ENCODE data around the gene XPO5. TPM values are rescaled to one million over a fixed set of nuclear protein-coding genes. Genes with fewer than 3 reads are reported as not detected.

XPO5 gene
- total RNA-seq, 1 experiment from 2014 or later, result 77.4 TPM

- no TSS peak for BruUV-seq (replicated peaks)
- POLR2A ChIA-PET, result no interaction called here
- H3K9me2 ChIP-seq (ENCODE audit: insufficient read depth), result no peaks in the 10 kb centered on the region
- no peak overlapping the region for H3K4me3 ChIP-seq (replicated peaks in 1 of 2; ENCODE audit: low read depth in 1 of 2, low read length in 2 of 2)
- CTCF ChIA-PET, result interaction anchor here (1.7 kb wide), 1 partner anchor 475 kb away, joined by 4 read pairs; no protein-coding TSS in a partner anchor
- H3K4me2 ChIP-seq (ENCODE audit: low read length), result no peak overlapping the region
- ATAC-seq, result no peak
- H3K9me3 ChIP-seq (ENCODE audit: control insufficient read depth in 1 of 2, insufficient read depth in 1 of 2, low read depth in 1 of 2, low read length in 2 of 2), result no peaks in the 10 kb centered on the region
- no peak overlapping the region for H2AFZ ChIP-seq (ENCODE audit: low read depth, low read length, poor library complexity, severe bottlenecking)
- RAD21 ChIA-PET (ENCODE audit: low non-redundant PET in 1 of 2, low total read pairs in 2 of 2, uncharacterized antibody in 2 of 2, unreplicated experiment in 2 of 2), result no interaction called here
- intact Hi-C loops (cut with micrococcal nuclease), result no loop called here
- no peak for TF ChIP-seq ATF3 (IDR thresholded peaks at IDR 0.05)
- TF ChIP-seq POLR2A (IDR thresholded peaks at IDR 0.05; ENCODE audit: borderline replicate concordance, extremely low read depth, insufficient read depth, insufficient read length), result no peak
- TF ChIP-seq SIN3A (IDR thresholded peaks at IDR 0.05; ENCODE audit: low read depth), result no peak
- H3K27ac ChIP-seq (ENCODE audit: low read depth, low read length), result no peak overlapping the region
- H3K79me2 ChIP-seq (ENCODE audit: insufficient read depth, low read length), result no peaks in the 10 kb centered on the region
- H3K36me3 ChIP-seq (ENCODE audit: control insufficient read depth in 1 of 2, insufficient read depth in 2 of 2, low read length in 2 of 2), result peaks cover 12 to 21% of the 10 kb centered on the region in 2 experiments
- H3K4me1 ChIP-seq (ENCODE audit: control insufficient read depth in 1 of 2, insufficient read depth in 2 of 2, low read length in 2 of 2), result peaks cover 0 to 5% of the 10 kb centered on the region in 2 experiments; a peak in 1 of 4 replicates
- no peak for DNase-seq (ENCODE audit: low read depth, low spot score)
- H3K27me3 ChIP-seq (ENCODE audit: insufficient read depth, low read length), result no peaks in the 10 kb centered on the region
- H3K9ac ChIP-seq (ENCODE audit: low read length), result no peak overlapping the region
- H4K20me1 ChIP-seq (ENCODE audit: insufficient read depth), result no peaks in the 10 kb centered on the region
Observed at GRCh38 chr6:43604174-43604573, 28.3 kb upstream of the XPO5 start.

- intact Hi-C loops (cut with micrococcal nuclease), result no loop called here
- Histone ChIP-seq H3K36me3 (ENCODE audit: control insufficient read depth in 1 of 2, insufficient read depth in 2 of 2, low read length in 2 of 2) (peaks cover 18 to 25% of the 10 kb centered on the region in 2 experiments), H4K20me1 (ENCODE audit: insufficient read depth) (no peaks in the 10 kb centered on the region), H3K27me3 (ENCODE audit: insufficient read depth, low read length) (no peaks in the 10 kb centered on the region), H3K4me2 (ENCODE audit: low read length) (no peak overlapping the region), H3K9ac (ENCODE audit: low read length) (no peak overlapping the region), H3K4me1 (ENCODE audit: control insufficient read depth in 1 of 2, insufficient read depth in 2 of 2, low read length in 2 of 2) (no peaks in the 10 kb centered on the region), H3K9me3 (ENCODE audit: control insufficient read depth in 1 of 2, insufficient read depth in 1 of 2, low read depth in 1 of 2, low read length in 2 of 2) (no peaks in the 10 kb centered on the region), H2AFZ (ENCODE audit: low read depth, low read length, poor library complexity, severe bottlenecking) (no peak overlapping the region), H3K9me2 (ENCODE audit: insufficient read depth) (no peaks in the 10 kb centered on the region), H3K4me3 (replicated peaks in 1 of 2; ENCODE audit: low read depth in 1 of 2, low read length in 2 of 2) (no peak overlapping the region), H3K79me2 (ENCODE audit: insufficient read depth, low read length) (no peaks in the 10 kb centered on the region), H3K27ac (ENCODE audit: low read depth, low read length) (no peak overlapping the region)
- no peak for DNase-seq (ENCODE audit: low read depth, low spot score)
- TF ChIP-seq CBX3 (IDR thresholded peaks at IDR 0.05; ENCODE audit: low read depth) (no peak), TCF7L2 (IDR thresholded peaks at IDR 0.05; ENCODE audit: borderline replicate concordance, extremely low read depth, insufficient read depth, insufficient read length) (no peak), YY1 (IDR thresholded peaks at IDR 0.05; ENCODE audit: extremely low read depth, insufficient replicate concordance, low read depth, low read length) (no peak), SIN3A (IDR thresholded peaks at IDR 0.05; ENCODE audit: low read depth) (no peak), FOSL1 (IDR thresholded peaks at IDR 0.05; ENCODE audit: low read depth) (no peak), ZNF274 (IDR thresholded peaks at IDR 0.05; ENCODE audit: low read depth, low read length) (no peak), ZFX (IDR thresholded peaks at IDR 0.05) (no peak), CEBPB (IDR thresholded peaks at IDR 0.05; ENCODE audit: low read depth) (no peak), EGR1 (IDR thresholded peaks at IDR 0.05; ENCODE audit: low read depth) (no peak), SP1 (IDR thresholded peaks at IDR 0.05; ENCODE audit: low read depth) (no peak)
- ATAC-seq, result no peak
- ChIA-PET CTCF (interaction anchor here (0.6 kb wide), 1 partner anchor 68 kb away, joined by 3 read pairs; no protein-coding TSS in a partner anchor), POLR2A (no interaction called here), RAD21 (ENCODE audit: low non-redundant PET in 1 of 2, low total read pairs in 2 of 2, uncharacterized antibody in 2 of 2, unreplicated experiment in 2 of 2) (no interaction called here)
- BruUV-seq (replicated peaks), result no TSS peak
Observed at GRCh38 chr6:43600595-43600994, 24.8 kb upstream of the XPO5 start.

Measured in HCT116 (cell line).